Esophagus squamous epithelium (tissue), 4 donors: ENCODE measurements around the gene MAPKAPK3.

Source experiments
- CTCF ChIP-seq, 6 experiments: fragments of 450-650 bp in 4 of 6; fragments of 200-600 bp in 2 of 6; sonication (generic) in 2 of 6; IDR thresholded peaks; one replicate each; pipeline ENCODE4 v1.5.1; 2016 to 2019; ENCODE audit warnings: antibody characterized with exemption in 6 of 6, mild to moderate bottlenecking in 4 of 6, moderate library complexity in 4 of 6
- POLR2A ChIP-seq, 4 donors: fragments of 450-650 bp; IDR thresholded peaks; one replicate each; pipeline ENCODE4 v1.6.1; 2017; ENCODE audit warnings: antibody characterized with exemption in 4 of 4, mild to moderate bottlenecking in 4 of 4, moderate library complexity in 3 of 4

DNA sequence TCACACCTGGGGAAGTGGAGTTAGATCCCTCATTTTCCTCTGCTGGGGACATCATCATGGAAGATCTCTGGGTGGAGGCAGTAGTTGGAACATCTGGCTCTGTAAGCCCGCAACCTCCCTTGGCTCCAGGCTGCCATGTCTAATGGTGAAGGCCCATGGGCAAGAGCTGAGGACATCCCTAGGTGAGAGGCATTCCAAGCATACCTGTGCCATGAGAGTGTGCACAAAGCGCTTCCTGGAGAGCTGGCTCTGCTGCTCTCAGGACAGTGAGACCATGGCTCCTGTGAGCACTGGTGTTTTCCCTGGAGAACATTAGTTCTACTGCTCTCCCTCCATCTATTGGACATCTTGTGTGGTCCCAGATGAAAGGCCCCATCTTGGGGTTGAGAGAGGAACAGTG, 7.7 kb downstream of the MAPKAPK3 start:
- no peak for TF ChIP-seq POLR2A (IDR thresholded peaks at IDR 0.05)
- no peak for TF ChIP-seq CTCF (IDR thresholded peaks at IDR 0.05)
